Occipital lobe (tissue), 2 donors: Measurements from ENCODE around the gene MCTP1. TPM values are rescaled to one million over a fixed set of nuclear protein-coding genes. Genes with fewer than 3 reads are reported as not detected.

Experiments used
- DNase-seq: peaks from one replicate; lab custom pipeline; 2025; lab: John Stamatoyannopoulos, UW
- total RNA-seq: library from RNA; depleted of rRNA; stranded (reverse); fragments of >200 nt; gene quantifications from one replicate; pipeline ENCODE4 v1.2.3, GENCODE V29; 2014

MCTP1 gene
- total RNA-seq, 1 donor from 2014 or later = 147 TPM

GRCh38 chr5:95076395-95077185 is 208.3 kb downstream of the MCTP1 start:
- DNase-seq = no peak

- DNase-seq = no peak
Observed at GRCh38 chr5:95075111-95075510, 209.8 kb downstream of the MCTP1 start.

- DNase-seq = no peak
Observed at GRCh38 chr5:95072281-95072680, 212.6 kb downstream of the MCTP1 start.

- no peak for DNase-seq
Observed at GRCh38 chr5:95070866-95071265, 214.0 kb downstream of the MCTP1 start.

- DNase-seq = no peak
Observed at GRCh38 chr5:95070453-95070852, 214.4 kb downstream of the MCTP1 start.

- no peak for DNase-seq
Observed at GRCh38 chr5:95069948-95070347, 214.9 kb downstream of the MCTP1 start.

GRCh38 chr5:95069021-95069420 is 215.9 kb downstream of the MCTP1 start:
- DNase-seq = no peak

GRCh38 chr5:95068289-95068910 is 216.5 kb downstream of the MCTP1 start:
- DNase-seq = no peak

- DNase-seq = no peak
Observed at GRCh38 chr5:95066048-95066447, 218.8 kb downstream of the MCTP1 start.

- DNase-seq = no peak
Observed at GRCh38 chr5:95063492-95063891, 221.4 kb downstream of the MCTP1 start.

- no peak for DNase-seq
Observed at GRCh38 chr5:95060098-95060497, 224.8 kb downstream of the MCTP1 start.

GRCh38 chr5:95059636-95060035 is 225.3 kb downstream of the MCTP1 start:
- DNase-seq = no peak

- no peak for DNase-seq
Observed at GRCh38 chr5:95057615-95058014, 227.3 kb downstream of the MCTP1 start.

GRCh38 chr5:95053253-95053652 is 231.6 kb downstream of the MCTP1 start:
- DNase-seq = no peak

- no peak for DNase-seq
Observed at GRCh38 chr5:95050708-95051107, 234.2 kb downstream of the MCTP1 start.

GRCh38 chr5:95048628-95049027 is 236.3 kb downstream of the MCTP1 start:
- no peak for DNase-seq

- DNase-seq = no peak
Observed at GRCh38 chr5:95045181-95045965, 239.5 kb downstream of the MCTP1 start.

- no peak for DNase-seq
Observed at GRCh38 chr5:95044096-95044495, 240.8 kb downstream of the MCTP1 start.

- no peak for DNase-seq
Observed at GRCh38 chr5:95043648-95044047, 241.2 kb downstream of the MCTP1 start.

GRCh38 chr5:95043234-95043633 is 241.7 kb downstream of the MCTP1 start:
- no peak for DNase-seq

GRCh38 chr5:95042037-95042436 is 242.9 kb downstream of the MCTP1 start:
- DNase-seq = no peak
